Mesodermal cell (in vitro differentiated cells): ENCODE measurements around the gene BCDIN3D.
A peak's percentile ranks its signal among the peaks of the same experiment; 100 is the strongest.
"Not testable (repeated sequence)": the region's sequence is repeated elsewhere in the genome, so short reads cannot be mapped to it uniquely, and the experiment has no call there.

Source experiments
- H3K27ac ChIP-seq: 2 replicates; pipeline ENCODE4 v1.7.0; 2013; ENCODE audit warnings: mild to moderate bottlenecking, low read depth, low read length, moderate library complexity; ENCODE audit not compliant: severe bottlenecking
- H3K36me3 ChIP-seq: 2 replicates; pipeline ENCODE4 v1.7.1; 2013; ENCODE audit warnings: mild to moderate bottlenecking, low read length, moderate library complexity; ENCODE audit not compliant: control insufficient read depth, insufficient read depth
- H3K4me1 ChIP-seq: one replicate; pipeline ENCODE4 v1.7.1; 2013; ENCODE audit warnings: mild to moderate bottlenecking, low read length; ENCODE audit not compliant: insufficient read depth, control insufficient read depth, poor library complexity, severe bottlenecking
- H3K4me3 ChIP-seq: 2 replicates; pipeline ENCODE4 v1.7.0; 2013; ENCODE audit warnings: low read length, control low read depth, mild to moderate bottlenecking; ENCODE audit not compliant: insufficient read depth, poor library complexity, severe bottlenecking; ENCODE audit errors: extremely low read depth
- H3K9me3 ChIP-seq: 2 replicates; pipeline ENCODE4 v1.7.1; 2013; ENCODE audit warnings: mild to moderate bottlenecking, low read length, moderate library complexity; ENCODE audit not compliant: control insufficient read depth
- WGBS, 2 experiments: methylation state at CpG; one replicate each; pipeline ENCODE4 v1.1.5; 2013; ENCODE audit warnings: missing lambda C conversion rate in 2 of 2; ENCODE audit not compliant: insufficient coverage in 2 of 2; 5-methylcytosine and 5-hydroxymethylcytosine counted together

Gene BCDIN3D

DNA sequence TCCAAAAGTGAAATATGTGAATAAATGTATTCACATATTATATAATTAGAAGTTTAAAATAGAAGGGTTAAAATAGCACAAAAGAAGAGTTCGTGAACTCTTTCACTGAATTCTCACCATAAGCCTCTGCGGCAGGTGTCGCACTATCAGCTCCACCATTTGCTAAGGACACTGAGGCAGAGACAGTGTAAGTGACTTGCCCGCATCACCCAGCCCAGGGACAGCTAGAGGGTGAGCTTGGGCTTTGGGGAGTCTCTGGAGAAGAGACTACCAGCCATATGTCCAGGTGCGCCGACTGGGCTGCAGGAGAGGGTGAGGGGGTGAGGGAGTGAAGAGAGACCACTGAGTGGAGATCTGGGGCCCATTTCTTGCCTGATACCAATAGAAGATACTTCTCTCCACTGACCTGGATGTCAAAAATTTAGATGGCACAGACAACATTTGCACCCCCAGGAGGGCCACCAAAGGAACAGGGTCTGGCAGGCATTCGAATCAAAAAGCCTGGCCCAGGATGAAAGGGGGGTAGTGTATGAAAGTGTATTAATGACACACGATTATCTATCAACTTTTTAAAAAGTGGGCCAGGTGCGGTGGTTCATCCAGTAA, 32.3 kb upstream of the BCDIN3D start:
- Histone ChIP-seq H3K27ac (no peak overlapping the region), H3K36me3 (no peaks in the 10 kb centered on the region), H3K9me3 (no peaks in the 10 kb centered on the region), H3K4me1 (no peaks in the 10 kb centered on the region), H3K4me3 (no peak overlapping the region)
- 96 to 97% methylated on average over 7 to 9 of the region's 9 CpGs for WGBS, 2 experiments

DNA sequence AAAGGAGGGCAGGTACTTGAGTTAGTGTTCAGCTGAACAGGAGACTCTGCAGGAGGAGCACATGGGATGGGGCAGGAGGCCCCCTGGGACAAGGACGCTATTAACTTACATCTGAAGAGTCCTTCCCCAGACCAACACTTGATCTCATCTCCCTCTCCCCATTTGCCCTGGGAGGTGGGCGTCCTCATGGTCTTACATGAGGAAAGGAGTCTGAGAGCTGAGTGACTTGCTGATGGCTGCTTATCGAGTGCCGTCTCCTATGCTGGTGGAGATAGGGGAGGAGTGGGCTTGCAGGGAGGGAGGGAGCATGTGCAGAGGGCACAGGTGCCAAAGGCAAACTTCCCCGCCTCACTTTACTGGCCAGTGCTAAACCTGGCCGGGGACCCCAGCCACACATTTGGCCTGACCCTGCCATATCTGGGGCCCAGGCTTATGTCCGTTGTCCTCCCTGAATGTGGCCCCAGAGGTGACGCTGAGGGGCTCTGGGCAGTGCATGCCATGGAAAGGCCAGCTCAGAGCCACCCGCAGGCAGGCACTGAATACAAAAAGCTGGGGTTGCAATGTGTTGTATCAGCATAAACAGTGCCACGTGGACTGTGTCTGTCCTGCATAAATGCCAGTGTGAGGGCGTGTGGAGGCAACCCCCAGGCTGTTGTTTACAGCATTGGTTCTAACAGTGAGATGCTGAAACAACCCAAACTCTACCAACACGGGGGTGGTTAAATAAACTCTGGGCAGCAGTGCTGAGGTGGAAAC, 31.4 kb upstream of the BCDIN3D start:
- Histone ChIP-seq H3K36me3 (no peaks in the 10 kb centered on the region), H3K4me3 (no peak overlapping the region), H3K27ac (no peak overlapping the region), H3K9me3 (no peaks in the 10 kb centered on the region), H3K4me1 (peaks cover 7% of the 10 kb centered on the region)
- 83% methylated on average over 7 to 9 of the region's 12 CpGs for WGBS, 2 experiments

DNA sequence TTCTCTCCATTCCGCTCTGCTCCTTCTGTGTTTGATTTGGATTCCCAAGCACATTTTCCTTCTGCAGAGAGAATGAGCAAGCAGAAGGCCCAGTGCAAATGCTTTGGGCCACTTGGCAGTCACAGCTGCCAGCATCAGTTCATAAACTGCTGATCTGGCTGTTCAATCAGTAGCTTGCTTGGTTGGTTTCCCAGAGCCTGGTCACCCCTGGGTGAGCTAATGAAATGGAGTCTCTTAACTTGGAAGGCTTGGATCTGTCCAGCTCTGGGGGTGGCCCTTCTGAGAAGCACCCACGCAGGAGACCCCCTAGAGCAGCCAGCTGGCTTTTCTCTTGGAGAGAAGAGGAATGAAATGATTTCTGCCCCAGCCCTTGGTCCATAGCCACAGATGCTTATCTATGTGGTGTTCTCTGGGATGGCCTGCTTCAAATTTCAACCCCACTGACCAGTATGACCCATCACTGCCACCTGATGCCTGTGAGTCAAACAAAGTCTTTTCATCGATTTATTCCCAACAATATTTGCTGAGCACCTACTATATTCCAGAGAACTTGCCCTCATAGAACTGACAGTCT, 30.5 kb upstream of the BCDIN3D start:
- H3K4me3 ChIP-seq, result no peak overlapping the region
- no peaks in the 10 kb centered on the region for H3K36me3 ChIP-seq
- no peaks in the 10 kb centered on the region for H3K9me3 ChIP-seq
- H3K4me1 ChIP-seq, result peaks cover 15% of the 10 kb centered on the region
- 94 to 100% methylated on average over 1 to 2 of the region's 3 CpGs for WGBS, 2 experiments
- no peak overlapping the region for H3K27ac ChIP-seq

DNA sequence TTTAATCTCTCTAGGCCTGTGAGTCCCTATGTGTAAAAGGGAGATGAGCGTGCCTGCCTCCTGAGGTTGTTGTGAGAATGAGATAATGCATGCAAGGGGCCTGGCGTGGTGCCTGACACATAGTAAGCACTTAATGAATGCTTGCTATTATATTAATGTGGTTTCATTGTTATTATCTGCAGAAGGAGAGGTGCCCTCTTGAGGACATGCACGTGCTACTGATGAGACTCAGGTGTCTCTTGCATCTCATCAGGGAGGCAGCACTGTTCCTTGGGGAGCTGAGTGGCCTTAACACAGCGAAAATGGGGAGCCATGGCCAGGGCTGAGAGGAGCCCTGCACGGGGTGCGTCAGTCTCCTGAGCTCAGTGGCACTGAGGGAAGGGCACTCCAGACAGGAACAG, 29.9 kb upstream of the BCDIN3D start:
- 73 to 83% methylated on average over 4 of the region's 6 CpGs for WGBS, 2 experiments
- H3K4me1 ChIP-seq, result peaks cover 22% of the 10 kb centered on the region
- H3K36me3 ChIP-seq, result no peaks in the 10 kb centered on the region
- H3K9me3 ChIP-seq, result no peaks in the 10 kb centered on the region
- H3K4me3 ChIP-seq, result no peak overlapping the region
- H3K27ac ChIP-seq, result no peak overlapping the region

- no peaks in the 10 kb centered on the region for H3K9me3 ChIP-seq
- 93 to 98% methylated on average over 5 of the region's 5 CpGs for WGBS, 2 experiments
- peaks cover 26% of the 10 kb centered on the region for H3K4me1 ChIP-seq
- no peak overlapping the region for H3K27ac ChIP-seq
- H3K36me3 ChIP-seq, result no peaks in the 10 kb centered on the region
- H3K4me3 ChIP-seq, result no peak overlapping the region
These were observed 29.5 kb upstream of the BCDIN3D start for GRCh38 chr12:49872381-49872780.

DNA sequence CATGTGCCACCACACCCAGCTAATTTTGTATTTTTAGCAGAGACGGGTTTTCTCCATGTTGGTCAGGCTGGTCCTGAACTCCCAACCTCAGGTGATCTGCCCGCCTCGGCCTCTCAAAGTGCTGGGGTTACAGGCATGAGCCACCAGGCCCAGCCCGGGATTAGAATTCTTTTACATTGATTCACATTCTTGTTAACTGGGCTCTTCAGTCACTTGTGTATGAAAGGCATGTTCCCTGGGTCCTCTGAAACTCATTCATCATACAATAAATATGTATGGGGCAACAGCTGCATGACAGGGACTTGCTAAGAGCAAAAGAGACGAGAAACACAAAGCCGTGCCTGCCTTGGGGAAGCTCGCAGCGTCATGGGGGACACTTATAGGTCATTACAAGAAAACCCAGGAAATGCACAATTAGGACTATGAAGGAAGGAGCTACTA, 28.9 kb upstream of the BCDIN3D start:
- H3K9me3 ChIP-seq, H3K27ac ChIP-seq, H3K4me3 ChIP-seq, H3K36me3 ChIP-seq: not testable (repeated sequence)
- 93 to 96% methylated on average over 7 of the region's 8 CpGs for WGBS, 2 experiments
- peaks cover 26% of the 10 kb centered on the region for H3K4me1 ChIP-seq

- Histone ChIP-seq H3K36me3 (no peaks in the 10 kb centered on the region), H3K4me3 (no peak overlapping the region), H3K4me1 (peaks cover 26% of the 10 kb centered on the region), H3K9me3 (no peaks in the 10 kb centered on the region), H3K27ac (no peak overlapping the region)
- WGBS, 2 experiments, result 94% methylated on average over 4 of the region's 4 CpGs
These were observed 28.3 kb upstream of the BCDIN3D start for GRCh38 chr12:49871263-49871561.

DNA sequence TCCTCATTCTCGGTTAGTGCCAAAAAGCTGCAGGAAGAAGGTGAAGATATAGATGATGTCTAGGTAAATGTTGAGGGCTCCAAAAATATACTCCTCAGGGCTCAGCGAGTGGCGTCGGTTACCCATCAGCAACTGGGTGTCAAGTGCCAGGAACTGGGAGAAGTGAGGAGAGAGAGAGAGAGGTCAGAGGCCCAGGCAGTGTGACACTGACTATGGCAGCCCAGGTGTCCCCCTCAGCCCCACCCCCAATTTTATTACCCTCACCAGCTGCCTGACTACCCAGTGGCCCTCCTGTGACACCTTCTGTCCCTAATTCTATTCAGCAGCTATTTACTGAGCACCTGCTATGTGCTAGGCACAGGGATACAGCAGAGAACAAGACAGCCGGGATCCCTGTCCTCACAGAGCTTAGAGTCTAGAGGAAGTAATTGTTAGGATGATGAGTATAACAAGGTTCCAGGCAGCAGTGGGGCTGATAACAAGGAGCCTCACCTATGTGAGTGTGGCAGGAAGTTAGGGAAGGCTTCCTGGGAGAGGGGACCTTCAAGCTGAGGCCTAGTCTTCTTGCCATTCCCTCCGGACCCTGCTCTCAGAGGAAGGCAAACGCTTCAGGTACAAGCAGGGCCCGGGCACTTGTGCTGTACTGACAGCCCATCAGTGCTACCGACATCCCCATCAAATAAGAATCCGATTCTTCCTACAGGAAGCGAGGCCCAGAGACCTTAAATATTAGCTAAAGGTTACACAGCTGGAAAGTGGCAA, 27.8 kb upstream of the BCDIN3D start:
- Histone ChIP-seq H3K4me1 (peaks cover 26% of the 10 kb centered on the region), H3K27ac (no peak overlapping the region), H3K9me3 (no peaks in the 10 kb centered on the region), H3K4me3 (no peak overlapping the region), H3K36me3 (no peaks in the 10 kb centered on the region)
- 85 to 95% methylated on average over 5 to 8 of the region's 11 CpGs for WGBS, 2 experiments

GRCh38 chr12:49869816-49870500, 27.1 kb upstream of the BCDIN3D start:
- peak overlapping the region; percentile 41 for H3K27ac ChIP-seq
- WGBS, 2 experiments, result 92 to 96% methylated on average over 11 to 13 of the region's 14 CpGs

GRCh38 chr12:49868952-49869815, 26.3 kb upstream of the BCDIN3D start:
- Histone ChIP-seq H3K9me3 (no peaks in the 10 kb centered on the region), H3K4me3 (no peak overlapping the region), H3K27ac (peak overlapping the region; percentile 45), H3K4me1 (peaks cover 26% of the 10 kb centered on the region), H3K36me3 (no peaks in the 10 kb centered on the region)
- WGBS, 2 experiments, result 80 to 86% methylated on average over 10 to 11 of the region's 16 CpGs

More at GRCh38 chr12:49869816-49870500, 27.1 kb upstream of the BCDIN3D start:
- Histone ChIP-seq H3K4me1 (peaks cover 26% of the 10 kb centered on the region), H3K36me3 (no peaks in the 10 kb centered on the region), H3K9me3 (no peaks in the 10 kb centered on the region), H3K4me3 (no peak overlapping the region)
